Stimulated activated CD4-positive, alpha-beta T cell treated with anti-CD3 and anti-CD28 coated beads, Interleukin-12 subunit alpha, Interleukin-12 subunit beta, amount 100 ng/mL, for 24 hours (primary cell): Measurements from ENCODE around the gene IDH3B.
"Not testable (repeated sequence)": the region's sequence is repeated elsewhere in the genome, so short reads cannot be mapped to it uniquely, and the experiment has no call there.

Source experiments
- DNase-seq, 2 experiments: peaks; one replicate each; pipeline ENCODE4 v3.0.0-alpha.2; 2020; ENCODE audit warnings: low read depth in 2 of 2

Gene IDH3B

DNA sequence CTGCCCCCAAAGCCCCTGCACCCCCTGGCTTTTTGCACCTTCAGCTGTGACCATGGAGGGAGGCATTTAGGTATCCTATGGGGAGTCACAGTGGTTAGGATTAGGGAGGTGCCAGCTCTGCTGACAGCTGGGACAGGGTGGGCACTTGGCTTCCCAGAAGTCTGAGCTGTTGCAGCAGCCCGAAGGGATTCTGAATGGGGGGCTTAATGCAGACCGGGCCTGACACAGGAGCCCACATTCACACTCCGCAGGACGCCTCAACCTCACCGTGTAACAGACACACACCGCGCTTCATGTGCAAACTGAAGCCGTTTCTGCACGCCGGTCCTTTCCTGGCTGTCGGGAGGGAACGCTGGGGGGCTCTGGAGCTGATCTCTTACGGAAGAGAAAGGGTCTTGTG is 30.5 kb upstream of the IDH3B start:
- DNase-seq: no peak

DNA sequence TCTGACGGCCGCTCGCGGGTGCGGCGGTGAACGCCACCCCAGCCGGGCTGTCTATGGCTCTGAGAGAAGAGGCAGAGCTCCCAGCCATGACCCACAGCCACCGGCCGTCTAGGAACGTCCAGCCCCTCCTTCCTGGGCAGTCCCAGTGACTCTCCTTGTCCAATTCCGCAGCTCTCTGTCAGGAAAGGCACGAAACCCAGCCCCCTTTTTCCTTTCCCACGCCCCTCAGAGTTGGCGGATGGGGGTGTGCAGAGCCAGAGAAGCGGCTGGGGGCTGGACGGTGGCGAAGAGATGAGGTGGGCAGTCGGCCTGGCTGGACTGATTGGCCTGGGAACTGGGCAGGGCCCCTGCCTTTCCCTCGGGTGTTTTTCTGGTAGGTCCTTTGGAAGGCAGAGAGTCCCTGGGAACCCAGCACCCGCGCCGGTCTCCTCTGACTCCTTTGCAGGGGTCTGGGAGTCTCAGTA is 30.0 kb upstream of the IDH3B start:
- no peak for DNase-seq

DNA sequence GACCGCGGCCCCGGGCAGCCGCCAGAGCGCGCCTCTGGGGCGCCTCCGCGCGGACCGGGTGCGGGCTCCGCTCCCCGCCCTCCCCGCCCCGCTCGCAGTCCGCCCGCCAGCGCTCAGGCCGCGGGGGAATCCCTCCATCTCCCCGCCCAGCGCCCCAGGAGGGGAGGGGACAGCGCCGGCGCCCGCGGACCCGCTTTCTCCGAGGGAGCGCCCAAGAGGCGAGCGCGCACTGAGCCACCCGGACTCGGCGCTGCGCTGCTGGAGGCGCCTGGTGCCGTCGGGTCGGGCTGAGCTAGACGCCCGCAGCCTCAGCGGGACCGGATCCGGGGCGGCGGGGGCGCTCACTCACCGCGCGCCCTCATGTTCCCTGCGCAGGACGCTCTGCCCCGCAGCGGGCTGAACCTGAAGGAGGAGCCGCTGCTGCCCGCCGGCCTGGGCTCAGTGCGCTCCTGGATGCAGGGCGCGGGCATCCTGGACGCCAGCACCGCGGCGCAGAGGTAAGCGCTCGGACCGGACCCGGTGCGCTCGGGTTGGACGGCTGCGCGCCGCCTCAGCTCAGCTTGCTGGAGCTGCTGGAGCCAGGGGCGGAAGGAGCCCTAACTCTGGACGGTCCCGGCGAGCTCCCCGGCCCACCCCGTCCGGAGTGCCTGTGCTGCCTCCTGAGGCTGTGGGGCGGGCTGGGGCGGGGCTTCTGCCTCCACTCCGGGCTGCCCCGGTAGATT is 29.4 kb upstream of the IDH3B start:
- peak in 1 of 2 experiments; percentile 19 for DNase-seq

DNA sequence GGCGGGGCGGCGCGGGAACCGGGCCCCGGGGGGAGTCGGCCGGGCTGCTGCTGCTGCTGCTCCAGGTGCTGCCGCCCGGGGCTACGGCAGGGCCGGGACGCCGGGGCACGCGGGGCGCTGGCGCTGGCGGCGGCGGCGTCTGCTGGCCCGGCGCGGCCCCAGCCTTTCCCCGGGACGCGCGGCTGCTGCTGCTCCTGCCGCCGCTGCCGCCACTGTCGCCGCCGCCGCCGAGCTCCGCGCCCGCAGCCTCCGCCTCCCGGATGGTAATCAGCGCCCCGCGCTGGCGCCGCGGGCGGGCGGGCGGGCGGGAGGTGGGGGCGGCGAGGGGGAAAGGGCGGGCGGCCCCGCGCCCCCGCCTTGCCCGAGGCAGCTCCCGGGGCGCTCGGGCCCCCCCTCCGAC is 28.9 kb upstream of the IDH3B start:
- no peak for DNase-seq

DNA sequence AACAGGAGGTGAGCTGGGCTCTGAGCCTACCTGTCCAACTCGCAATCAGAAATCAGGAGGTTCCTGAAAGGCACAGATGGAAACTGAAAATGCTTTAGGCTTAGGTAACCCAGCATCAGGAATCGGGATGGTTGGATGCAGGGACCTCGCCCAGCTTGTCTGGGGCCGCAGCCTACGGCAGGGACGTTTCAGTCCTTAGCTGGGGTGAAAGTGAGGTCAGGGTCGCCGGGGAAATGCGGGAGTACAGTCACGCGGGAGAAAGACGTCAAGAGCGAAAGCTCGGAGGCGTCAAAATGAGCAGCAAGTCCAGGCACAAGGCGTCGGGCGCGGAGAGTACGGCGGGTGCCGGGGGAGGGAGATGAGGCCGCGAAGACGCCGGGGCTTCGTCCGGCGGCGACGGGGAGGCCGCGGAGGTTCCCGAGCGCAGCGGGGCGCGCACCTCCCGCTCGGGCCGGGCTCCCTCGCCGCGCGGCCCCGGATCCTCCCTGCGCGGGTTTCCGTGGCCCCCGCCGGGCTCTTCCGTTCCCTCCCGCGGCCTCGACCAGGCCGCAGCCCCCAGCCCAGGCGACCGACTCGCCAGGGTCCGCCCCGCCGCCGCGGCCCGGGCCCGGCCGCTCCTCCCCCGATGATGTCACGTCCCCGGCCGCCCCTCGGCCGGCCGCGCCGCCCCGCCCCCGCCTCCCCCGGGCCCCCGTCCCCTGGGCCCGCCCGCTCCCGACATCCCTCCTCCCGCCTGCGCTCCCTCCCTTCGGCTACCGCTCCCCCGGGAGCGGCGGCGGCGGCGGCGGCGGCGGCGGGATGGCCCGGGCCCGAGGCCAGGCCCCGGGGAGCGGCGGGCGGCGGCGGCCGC is 28.2 kb upstream of the IDH3B start, which contains the start of gene EBF4:
Gene EBF4, plus strand, starts transcription at position 745 of the 850 bp plus-strand sequence. CDS start 866 bp downstream, outside the sequence.
- DNase-seq: no peak

DNA sequence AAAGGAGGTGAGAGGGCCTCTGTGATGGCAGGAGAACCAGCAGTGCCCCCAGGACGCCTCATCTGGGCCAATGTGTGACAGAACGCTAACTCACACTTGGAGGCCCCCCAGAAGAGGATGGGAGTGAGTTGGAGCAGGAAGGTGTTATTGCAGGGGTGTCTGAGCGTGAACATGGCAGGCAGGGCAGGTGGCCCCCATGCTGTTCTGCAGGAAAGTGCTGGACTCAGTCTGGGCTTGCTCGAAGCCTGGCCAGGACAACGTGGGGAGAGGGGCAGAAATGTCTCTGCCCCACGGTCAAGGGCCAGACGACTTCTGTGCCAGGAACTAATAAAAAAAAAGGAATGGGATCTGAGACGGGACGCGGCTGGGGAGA is 27.6 kb upstream of the IDH3B start:
- DNase-seq: no peak

DNA sequence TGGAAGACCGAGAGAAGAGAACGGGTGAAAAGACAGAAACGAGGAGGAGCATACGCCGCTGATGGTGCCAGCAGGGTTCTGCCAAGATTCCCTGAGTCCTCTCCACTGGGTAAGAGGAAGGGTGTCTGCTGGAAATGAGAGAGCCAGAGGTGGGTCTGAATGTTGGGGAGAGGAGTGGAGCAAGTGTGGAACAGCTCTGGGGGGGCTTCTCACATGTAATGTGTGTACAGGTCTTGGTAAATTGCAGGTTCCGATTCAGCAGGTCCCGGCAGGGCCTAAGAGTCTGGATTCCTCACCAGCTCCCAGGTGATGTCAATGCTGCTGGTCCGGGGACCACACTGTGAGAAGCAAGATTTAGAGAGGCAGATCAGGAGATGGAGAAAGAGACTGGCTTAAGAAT is 27.1 kb upstream of the IDH3B start:
- no peak for DNase-seq

DNA sequence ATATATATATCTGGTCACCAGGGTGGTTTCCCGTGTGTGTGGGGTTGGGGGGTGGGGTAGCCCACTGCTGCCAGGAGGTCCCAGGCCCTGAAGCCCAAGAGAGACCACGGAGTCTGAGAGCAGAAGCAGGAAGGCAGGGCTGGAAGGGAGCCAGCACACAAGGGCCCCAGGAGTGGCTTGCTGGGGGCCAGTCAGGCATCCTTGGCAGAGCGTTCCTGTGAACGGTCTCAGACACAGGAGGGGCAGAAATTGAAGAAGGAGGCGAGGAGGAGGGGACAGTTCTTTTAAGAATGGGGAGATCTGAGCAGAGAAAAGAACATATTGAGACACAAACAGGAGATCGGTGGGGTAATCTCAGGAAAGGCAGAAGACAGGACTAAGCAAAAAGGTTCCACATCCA is 26.7 kb upstream of the IDH3B start:
- no peak for DNase-seq

DNA sequence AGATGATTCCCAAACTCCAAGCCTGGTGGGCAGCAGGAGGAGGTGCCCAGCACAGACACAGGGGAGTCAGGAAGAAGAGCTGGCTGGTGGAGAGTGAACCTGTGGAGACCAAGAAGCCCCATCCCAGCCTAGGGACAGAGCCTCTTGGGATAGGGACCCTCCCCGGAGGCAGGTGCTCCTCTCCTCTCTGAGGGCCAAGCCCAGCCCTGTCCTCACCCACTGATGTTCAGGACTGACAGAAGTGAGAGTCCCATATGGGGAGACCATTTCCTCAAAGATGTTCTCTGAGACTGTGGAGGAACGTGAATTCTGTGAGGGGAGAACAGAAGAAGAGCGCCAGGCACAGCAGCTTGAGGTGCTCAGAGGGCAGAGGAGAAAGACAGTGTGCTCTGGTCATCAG is 26.2 kb upstream of the IDH3B start:
- no peak for DNase-seq

DNA sequence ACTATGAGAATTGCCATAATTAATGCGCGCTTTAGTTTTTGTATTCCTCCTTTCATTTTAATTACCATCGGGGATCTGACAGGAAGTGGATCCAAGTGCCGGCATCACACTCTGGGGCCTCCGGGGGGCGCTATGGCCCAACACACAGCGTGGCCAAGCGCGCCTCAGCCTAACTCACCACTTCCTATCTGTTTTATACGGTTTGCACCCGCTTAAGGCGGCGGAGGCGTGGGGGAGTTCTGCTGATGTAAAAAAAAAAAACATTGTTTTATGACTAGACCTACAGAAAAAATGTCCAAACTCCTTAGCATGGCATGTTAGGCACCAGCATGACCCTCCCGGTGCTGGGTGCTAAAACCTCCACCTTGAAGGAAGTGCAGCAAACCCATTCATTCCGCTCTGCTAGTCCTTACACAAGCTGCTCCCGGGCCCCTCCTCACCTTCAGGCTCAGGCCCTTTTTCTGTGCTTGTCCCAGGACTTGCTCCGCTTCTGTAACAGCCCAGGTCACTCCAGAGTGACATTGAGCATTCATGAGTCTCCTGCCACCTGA is 24.1 kb upstream of the IDH3B start:
- DNase-seq: peak; percentile 44 to 65

DNA sequence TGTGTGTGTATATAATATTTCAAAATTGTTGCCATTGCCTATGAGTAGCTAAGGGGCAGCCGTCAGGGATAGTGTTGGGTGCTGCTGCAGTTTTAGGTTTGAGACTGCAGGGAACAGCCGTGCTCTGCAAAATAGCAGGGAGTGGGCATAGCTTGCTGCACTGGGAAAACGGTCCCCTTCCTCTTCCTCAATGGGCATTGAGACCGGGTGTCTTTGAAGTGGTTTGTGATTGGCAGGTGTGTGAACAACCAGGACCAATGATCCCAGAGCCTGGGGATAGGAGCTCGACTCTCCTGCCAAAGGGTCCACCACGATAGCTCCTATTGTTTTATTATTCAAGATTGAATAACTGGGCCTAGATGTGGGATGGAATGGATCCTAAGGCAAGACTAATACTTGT is 23.5 kb upstream of the IDH3B start:
- DNase-seq: no peak

DNA sequence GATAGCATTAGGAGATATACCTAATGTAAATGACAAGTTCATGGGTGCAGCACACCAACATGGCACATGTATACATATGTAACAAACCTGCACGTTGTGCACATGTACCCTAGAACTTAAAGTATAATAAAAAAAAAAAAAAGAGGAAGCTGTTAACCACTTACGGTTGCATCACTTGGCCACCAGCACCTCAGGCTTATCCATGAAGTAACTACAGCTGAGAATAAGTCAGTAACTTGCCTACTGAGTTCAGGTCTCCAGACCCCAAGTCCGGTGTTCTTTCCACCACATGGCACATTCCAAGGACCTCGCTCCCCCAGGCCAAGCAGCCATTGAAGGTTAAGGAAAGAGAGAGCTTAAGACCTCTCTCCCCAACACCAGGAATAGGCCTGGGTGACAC is 20.8 kb upstream of the IDH3B start:
- DNase-seq: not testable (repeated sequence)

DNA sequence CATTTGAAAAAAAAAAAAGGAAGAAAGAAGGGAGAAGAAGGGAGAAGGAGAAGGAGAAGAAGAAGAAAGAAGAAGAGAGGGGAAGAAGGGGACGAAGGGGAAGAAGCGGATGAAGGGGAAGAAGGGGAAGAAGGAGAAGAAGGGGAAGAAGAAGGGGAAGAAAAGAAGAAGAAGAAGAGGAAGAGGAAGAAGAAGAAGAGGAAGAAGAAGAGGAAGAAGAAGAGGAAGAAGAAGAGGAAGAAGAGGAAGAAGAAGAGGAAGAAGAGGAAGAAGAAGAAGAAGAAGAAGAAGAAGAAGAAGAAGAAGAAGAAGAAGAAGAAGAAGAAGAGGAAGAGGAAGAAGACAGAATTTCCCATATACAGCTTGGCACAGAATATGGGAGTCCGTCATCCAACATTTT is 18.0 kb upstream of the IDH3B start:
- DNase-seq: not testable (repeated sequence)

DNA sequence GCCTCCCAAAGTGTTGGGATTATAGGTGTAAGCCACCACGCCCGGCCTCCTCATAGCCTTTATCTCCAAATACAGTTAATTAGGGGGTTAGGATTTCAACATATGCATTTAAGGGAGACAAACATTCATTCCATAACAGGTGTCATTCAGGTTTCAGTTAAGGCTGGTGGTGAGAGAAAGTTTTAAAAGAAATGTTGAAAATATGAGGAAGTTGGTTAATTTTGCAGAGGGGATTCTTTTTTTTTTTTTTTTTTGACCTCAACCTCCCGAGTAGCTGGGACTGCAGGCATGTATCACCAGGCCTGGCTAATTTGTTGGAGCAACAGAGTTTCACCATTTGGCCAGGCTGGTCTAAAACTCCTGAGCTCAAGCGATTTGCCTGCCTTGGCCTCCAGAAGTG is 16.0 kb upstream of the IDH3B start:
- no peak for DNase-seq

DNA sequence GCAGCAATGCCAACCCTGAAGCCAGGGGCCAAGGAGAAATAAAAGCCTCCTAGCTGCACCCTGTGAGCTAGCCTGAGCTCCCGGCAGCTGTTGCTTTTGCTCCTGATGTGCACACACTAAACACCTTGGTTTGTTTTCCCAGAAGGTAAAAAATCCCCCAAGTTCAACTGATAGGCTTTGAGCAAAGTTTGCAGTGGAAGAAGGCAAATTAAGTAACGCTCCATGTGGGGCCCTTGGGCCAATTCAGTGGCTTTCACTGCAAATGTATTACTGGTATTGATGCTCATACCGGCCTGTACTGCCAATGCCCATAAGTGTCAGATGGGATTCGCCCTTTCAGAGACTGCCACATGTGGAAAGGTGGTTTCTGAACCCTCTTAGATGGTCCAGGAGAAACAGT is 9.4 kb upstream of the IDH3B start:
- DNase-seq: no peak

DNA sequence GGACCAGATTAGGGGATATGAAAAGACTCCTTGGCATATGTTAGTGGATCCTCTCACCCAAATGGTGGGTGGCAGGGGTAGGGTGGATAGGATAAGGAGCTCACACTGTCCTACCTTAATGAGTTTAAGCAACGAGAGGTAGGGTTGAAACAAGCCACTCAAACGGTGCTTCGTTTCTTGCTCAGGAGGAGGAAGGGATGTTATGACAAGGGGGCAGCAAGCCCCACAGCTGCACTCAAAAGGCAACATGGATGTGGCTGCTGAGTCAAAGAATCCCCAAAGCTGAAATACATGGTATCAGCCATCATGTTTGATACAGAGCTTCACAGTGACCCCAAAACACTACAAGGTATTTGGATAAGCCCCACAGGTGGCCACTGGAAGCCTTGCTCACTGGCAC is 8.4 kb upstream of the IDH3B start:
- no peak for DNase-seq

DNA sequence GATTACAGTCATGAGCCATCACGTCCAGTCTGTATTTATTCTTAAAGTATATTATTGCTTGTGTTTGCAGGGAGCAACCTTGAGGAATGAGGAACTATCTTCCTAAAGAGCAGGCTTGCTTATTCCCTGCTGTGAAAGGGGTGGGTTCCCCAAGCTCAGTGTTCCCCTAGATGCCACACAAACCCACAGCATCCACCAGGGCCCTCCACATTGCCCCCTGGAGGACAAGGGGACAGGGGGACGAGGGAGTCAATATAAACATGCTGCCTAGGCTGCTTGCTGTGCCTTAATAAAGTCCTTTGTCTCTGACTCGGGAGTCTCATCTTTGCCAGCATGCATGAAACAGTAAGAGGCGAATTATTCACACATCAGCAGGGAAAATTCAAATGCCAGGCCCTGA is 8.0 kb upstream of the IDH3B start:
- no peak for DNase-seq

DNA sequence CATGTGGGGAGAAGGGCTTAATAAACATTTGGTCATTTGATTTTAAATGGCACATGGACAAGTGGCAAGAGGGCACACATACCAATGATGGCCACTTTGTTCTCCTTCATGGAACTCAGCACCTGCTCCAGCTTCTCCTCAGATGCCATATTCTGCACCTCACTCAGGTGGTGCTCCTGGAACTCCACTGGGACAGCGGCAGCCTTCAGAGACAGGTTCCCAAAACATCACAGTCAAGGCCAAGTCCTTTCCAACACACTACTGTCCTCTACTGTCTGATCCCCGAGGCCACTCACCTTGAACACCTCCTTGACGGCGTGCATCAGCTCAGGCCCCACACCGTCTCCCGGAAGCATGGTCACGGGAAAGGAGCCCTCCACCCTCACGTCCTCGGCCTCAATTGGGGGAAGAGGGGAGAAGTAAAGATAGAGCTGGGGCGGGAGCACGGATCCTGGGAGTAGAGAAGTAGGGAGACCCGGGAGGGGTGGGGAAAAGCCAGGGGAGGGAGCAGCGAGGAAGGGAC is 591 bp downstream of the IDH3B start:
- no peak for DNase-seq

DNA sequence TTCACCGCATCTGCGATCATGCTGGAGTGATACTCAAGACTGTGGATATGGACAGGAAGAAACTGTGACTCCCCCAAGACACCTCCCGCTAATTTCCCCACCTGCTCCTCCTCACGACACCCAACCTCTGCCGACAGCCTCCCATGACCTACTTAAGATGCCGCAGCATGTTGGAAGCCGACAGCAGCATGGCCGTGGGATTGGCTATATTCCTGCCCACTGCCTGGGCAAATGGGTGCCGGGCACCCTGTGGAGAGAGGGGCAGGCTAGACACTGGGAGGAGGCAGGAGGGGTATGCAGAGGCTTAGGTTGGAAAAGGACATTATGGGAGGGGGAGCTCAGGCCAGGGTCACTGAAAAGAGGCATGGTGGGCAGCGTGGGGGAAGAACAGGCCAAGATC is 4.5 kb downstream of the IDH3B start:
- DNase-seq: no peak

DNA sequence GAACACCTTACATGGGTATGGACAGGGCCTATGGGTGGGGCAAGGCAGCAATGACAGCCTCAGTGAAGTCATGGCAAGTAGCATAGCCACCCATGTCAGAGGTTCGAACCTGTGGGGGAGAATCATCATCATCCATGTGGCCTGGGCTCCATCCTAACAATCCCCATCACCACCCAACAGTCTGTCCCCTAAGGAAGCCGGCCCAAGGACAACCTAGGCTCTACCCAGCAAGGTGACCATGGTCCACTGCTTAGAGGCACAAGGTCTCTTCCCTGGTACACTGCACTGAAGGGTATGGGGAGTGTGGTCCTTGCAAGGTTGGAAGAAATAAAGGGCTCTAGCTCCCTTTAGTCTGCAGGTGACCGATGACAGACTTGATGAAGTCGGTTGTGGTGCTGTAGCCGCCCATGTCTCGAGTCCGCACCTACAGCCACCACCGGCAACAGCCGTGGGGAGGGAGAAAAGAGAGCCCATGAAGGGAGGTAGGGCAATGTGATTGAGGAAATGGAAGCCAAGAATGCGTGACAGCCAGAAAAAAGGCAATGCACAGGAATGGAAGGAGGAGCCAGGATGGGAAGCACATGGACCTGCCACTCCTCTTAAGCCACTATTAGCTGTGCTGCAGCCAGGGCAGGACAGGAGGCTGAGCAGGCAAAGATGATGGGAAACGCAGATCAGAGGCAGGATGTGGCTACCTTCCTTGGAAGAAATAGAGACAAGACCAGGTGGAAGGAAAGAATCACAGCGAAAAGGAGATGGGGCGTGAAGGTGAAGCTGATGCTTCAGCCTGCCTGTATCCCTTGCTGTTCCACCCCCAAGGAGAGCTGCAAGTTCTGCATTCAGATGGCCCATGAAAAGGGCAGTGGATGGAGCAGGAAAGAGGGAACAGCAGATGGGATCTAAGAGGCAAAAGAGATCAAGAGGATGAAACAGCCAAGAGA is 5.3 kb downstream of the IDH3B start:
- DNase-seq: no peak

DNA sequence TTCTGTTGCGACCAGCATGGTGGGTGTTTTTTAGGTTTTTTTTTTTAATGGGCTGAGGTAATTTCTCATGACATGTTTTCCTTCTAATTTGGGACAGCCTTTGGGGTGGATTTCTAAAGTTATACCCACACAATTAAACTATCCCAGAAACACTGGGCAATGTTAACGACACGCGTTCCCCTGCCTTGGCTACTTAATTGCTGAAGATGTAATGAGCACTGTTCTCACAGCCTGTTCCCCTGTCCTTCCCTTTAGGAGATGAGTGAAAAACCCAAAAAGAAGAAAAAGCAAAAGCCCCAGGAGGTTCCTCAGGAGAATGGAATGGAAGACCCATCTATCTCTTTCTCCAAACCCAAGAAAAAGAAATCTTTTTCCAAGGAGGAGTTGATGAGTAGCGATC is 6.3 kb downstream of the IDH3B start:
- DNase-seq: no peak

DNA sequence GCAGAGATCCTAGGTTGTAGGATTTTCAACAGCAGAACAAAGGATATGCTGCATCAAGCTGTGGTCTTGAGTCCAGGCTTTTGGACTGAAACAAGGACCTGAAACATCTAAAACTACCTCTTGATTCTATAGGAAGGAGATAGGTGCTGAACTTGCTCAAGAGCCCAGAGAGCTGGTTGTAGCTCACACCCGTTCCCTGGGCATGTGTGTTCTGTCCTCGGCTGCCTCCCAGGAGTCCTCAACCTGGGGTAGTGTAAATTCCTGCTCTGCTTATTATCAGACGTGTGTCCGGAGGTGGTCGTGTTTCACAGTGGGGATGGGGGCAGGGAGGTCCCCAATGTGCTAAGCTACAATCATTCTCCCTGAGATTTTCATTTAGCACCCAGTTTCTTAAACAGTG is 6.8 kb downstream of the IDH3B start:
- DNase-seq: no peak
